Measurements from ENCODE around the gene KLF11. TPM values are rescaled to one million over a fixed set of nuclear protein-coding genes. Genes with fewer than 3 reads are reported as not detected.

The KLF11 gene
- total and polyA plus RNA-seq, 2 of the 8 experiments (the other 6 are each of a cell fraction or from before 2014, with no cell fraction given), result 6.4 to 10.1 TPM

GRCh38 chr2:10038716-10039115 lies 4.6 kb upstream of the KLF11 start:
- POLR2A ChIA-PET (ENCODE audit: partially characterized antibody), result interaction anchor here (0.6 to 1.4 kb wide), 2 partner anchors 10 to 408 kb away, joined by 3 read pairs; partner anchors contain the start of gene YWHAQ
- H2BK120ac ChIP-seq (replicated peaks; ENCODE audit: low read depth, low read length), result no peak overlapping the region
- H3K27me3 ChIP-seq (replicated peaks in 1 of 4; ENCODE audit: control insufficient read depth in 3 of 4, extremely low read depth in 1 of 4, insufficient read depth in 3 of 4, low read length in 3 of 4), result peaks cover 0 to 21% (median 14%) of the 10 kb centered on the region in 4 experiments; a peak in 6 of 7 replicates
- H3K36me3 ChIP-seq (ENCODE audit: control insufficient read depth in 2 of 4, insufficient read depth in 4 of 4, low read length in 3 of 4), result no peaks in the 10 kb centered on the region
- no peaks in the 10 kb centered on the region for H4K20me1 ChIP-seq (replicated peaks in 1 of 2; ENCODE audit: control insufficient read depth in 1 of 2, insufficient read depth in 2 of 2, low read length in 2 of 2)
- H3K27ac ChIP-seq (ENCODE audit: low read depth, low read length), result no peak overlapping the region
- no peak overlapping the region for H2BK12ac ChIP-seq (ENCODE audit: low read depth, low read length)
- no peak overlapping the region for H3K14ac ChIP-seq (ENCODE audit: insufficient read length)
- H2AK5ac ChIP-seq (ENCODE audit: low read depth, low read length), result no peak overlapping the region
- no peak overlapping the region for H2BK15ac ChIP-seq (ENCODE audit: low read length)
- H3K18ac ChIP-seq (ENCODE audit: extremely low read depth, low read length), result no peak overlapping the region
- H4K5ac ChIP-seq (ENCODE audit: insufficient read length, low read depth, low read length), result no peak overlapping the region
- DNase-seq (ENCODE audit: low read depth in 1 of 2, low spot score in 2 of 2), result no peak
- H3K4me2 ChIP-seq (ENCODE audit: insufficient read depth in 1 of 2, low read depth in 2 of 2, low read length in 2 of 2), result no peak overlapping the region
- FAIRE-seq, result no peak
- H2BK20ac ChIP-seq (ENCODE audit: low read length), result no peak overlapping the region
- CTCF ChIA-PET (ENCODE audit: partially characterized antibody), result interaction anchor here (0.7 to 2.0 kb wide), 6 partner anchors 9 to 225 kb away, joined by 3 to 12 read pairs (median 4); no protein-coding TSS in a partner anchor
- no peak overlapping the region for H3K4ac ChIP-seq (replicated peaks; ENCODE audit: insufficient read length, low read depth, low read length)
- H4K91ac ChIP-seq (replicated peaks; ENCODE audit: insufficient read length, low read length), result no peak overlapping the region
- no peaks in the 10 kb centered on the region for H3K79me1 ChIP-seq (ENCODE audit: low read depth, low read length)
- H3K4me1 ChIP-seq (replicated peaks in 1 of 4; ENCODE audit: control insufficient read depth in 3 of 4, insufficient read depth in 4 of 4, low read length in 3 of 4), result peaks cover 0 to 5% (median 2%) of the 10 kb centered on the region in 4 experiments; a peak in 3 of 7 replicates
- H3K4me3 ChIP-seq (ENCODE audit: extremely low read depth in 1 of 4, insufficient read depth in 2 of 4, low read depth in 3 of 4, low read length in 4 of 4), result no peak overlapping the region
- H3K9ac ChIP-seq (replicated peaks in 1 of 4; ENCODE audit: extremely low read depth in 1 of 4, low read depth in 3 of 4, low read length in 3 of 4), result no peak overlapping the region
- no peaks in the 10 kb centered on the region for H3K79me2 ChIP-seq (ENCODE audit: control insufficient read depth in 1 of 2, insufficient read depth in 2 of 2, low read length in 2 of 2)
- no peak overlapping the region for H4K8ac ChIP-seq (ENCODE audit: extremely low read depth, insufficient read depth, low read length)
- no peak overlapping the region for H2AFZ ChIP-seq (ENCODE audit: low read length)
- peaks cover 8% of the 10 kb centered on the region; the same call in 1 of the 2 replicates for H3K23me2 ChIP-seq (ENCODE audit: low read depth, low read length)
- H3K56ac ChIP-seq (replicated peaks; ENCODE audit: insufficient read length, low read depth, low read length), result no peak overlapping the region
- H3K9me3 ChIP-seq (ENCODE audit: insufficient read depth in 2 of 2, low read depth in 1 of 2, low read length in 1 of 2), result no peaks in the 10 kb centered on the region
- H2BK5ac ChIP-seq (ENCODE audit: low read depth, low read length), result no peak overlapping the region
- no peak overlapping the region for H3K23ac ChIP-seq (ENCODE audit: insufficient read length)
- no peak for TF ChIP-seq ASH2L (IDR thresholded peaks at IDR 0.05; ENCODE audit: low read length)
- no peak for TF ChIP-seq JUND (IDR thresholded peaks at IDR 0.05; ENCODE audit: low read length)
- no peak for TF ChIP-seq FOSL1 (IDR thresholded peaks at IDR 0.05; ENCODE audit: insufficient read depth, low read depth, low read length)
- TF ChIP-seq SIN3A (conservative IDR thresholded peaks at IDR 0.05 in 1 of 2, IDR thresholded peaks at IDR 0.05 in 1 of 2; ENCODE audit: low read depth in 1 of 2, low read length in 2 of 2), result no peak
- no peak for TF ChIP-seq CTCF (IDR thresholded peaks at IDR 0.05; ENCODE audit: control extremely low read depth in 1 of 3, insufficient read depth in 1 of 3, low read depth in 1 of 3, low read length in 3 of 3)
- TF ChIP-seq NRF1 (IDR thresholded peaks at IDR 0.05; ENCODE audit: low read depth, low read length), result no peak
- TF ChIP-seq GTF2F1 (IDR thresholded peaks at IDR 0.05; ENCODE audit: borderline replicate concordance, low read depth, low read length), result no peak
